Breast epithelium (tissue), 4 donors: ENCODE results near the gene IL36B. TPM values are rescaled to one million over a fixed set of nuclear protein-coding genes. Genes with fewer than 3 reads are reported as not detected.
"Not testable (repeated sequence)": the region's sequence is repeated elsewhere in the genome, so short reads cannot be mapped to it uniquely, and the experiment has no call there.

Source experiments
- DNase-seq, 2 donors: peaks; one replicate each; pipeline ENCODE4 v3.0.0-alpha.2; 2019; ENCODE audit warnings: low spot score in 2 of 2
- H3K27ac ChIP-seq, 2 donors: fragments of 200-600 bp; sonication (generic) in 1 of 2; one replicate each; pipeline ENCODE4 v1.5.1; 2016 to 2019; ENCODE audit warnings: mild to moderate bottlenecking in 1 of 2
- H3K27me3 ChIP-seq, 2 donors: fragments of 200-600 bp; sonication (generic) in 1 of 2; one replicate each; pipeline versions ENCODE4 v1.5.1 to v1.6.0; 2017 to 2019; ENCODE audit warnings: control low read depth in 1 of 2, mild to moderate bottlenecking in 1 of 2
- H3K36me3 ChIP-seq: fragments of 200-600 bp; one replicate; pipeline ENCODE4 v1.5.1; 2019
- H3K4me1 ChIP-seq, 2 donors: fragments of 200-600 bp; sonication (generic); one replicate each; pipeline ENCODE4 v1.5.1; 2016 to 2019; ENCODE audit warnings: control low read depth in 1 of 2
- H3K4me3 ChIP-seq, 3 donors: fragments of 200-600 bp; sonication (generic); 1 replicate in 2 of 3; 2 replicates in 1 of 3; pipeline ENCODE4 v1.5.1; 2016 to 2019; ENCODE audit warnings: mild to moderate bottlenecking in 3 of 3, moderate library complexity in 2 of 3
- H3K9me3 ChIP-seq, 2 donors: fragments of 200-600 bp; sonication (generic) in 1 of 2; one replicate each; pipeline ENCODE4 v1.5.1; 2016 to 2019; ENCODE audit warnings: control low read depth in 1 of 2
- POLR2A ChIP-seq: fragments of 450-650 bp; IDR thresholded peaks from one replicate; pipeline ENCODE4 v1.6.1; 2016; ENCODE audit warnings: antibody characterized with exemption, mild to moderate bottlenecking, moderate library complexity
- POLR2AphosphoS5 ChIP-seq, 3 donors: sonication (generic); formaldehyde crosslinking; IDR thresholded peaks; one replicate each; pipeline ENCODE4 v1.6.1; 2017; ENCODE audit warnings: antibody characterized with exemption in 3 of 3
- intact Hi-C: fragments of 100-400 bp; cut with DNase I; formaldehyde crosslinking; loops from one replicate; pipeline ENCODE4 v1.15.1; 2023; ENCODE audit warnings: low total_unique reads
- total RNA-seq, 3 donors: library from RNA; depleted of rRNA; stranded (reverse); fragments of >200 nt; gene quantifications; one replicate each; pipeline ENCODE4 v1.1.0, GENCODE V29; 2016
- TF ChIP-seq, protein P1 (sequence below), 3 donors: fragments of 450-650 bp; IDR thresholded peaks; one replicate each; pipeline ENCODE4 v1.5.1; 2016 to 2017; ENCODE audit warnings: antibody characterized with exemption in 3 of 3, mild to moderate bottlenecking in 3 of 3, moderate library complexity in 3 of 3

The IL36B gene
- not detected for total RNA-seq

DNA sequence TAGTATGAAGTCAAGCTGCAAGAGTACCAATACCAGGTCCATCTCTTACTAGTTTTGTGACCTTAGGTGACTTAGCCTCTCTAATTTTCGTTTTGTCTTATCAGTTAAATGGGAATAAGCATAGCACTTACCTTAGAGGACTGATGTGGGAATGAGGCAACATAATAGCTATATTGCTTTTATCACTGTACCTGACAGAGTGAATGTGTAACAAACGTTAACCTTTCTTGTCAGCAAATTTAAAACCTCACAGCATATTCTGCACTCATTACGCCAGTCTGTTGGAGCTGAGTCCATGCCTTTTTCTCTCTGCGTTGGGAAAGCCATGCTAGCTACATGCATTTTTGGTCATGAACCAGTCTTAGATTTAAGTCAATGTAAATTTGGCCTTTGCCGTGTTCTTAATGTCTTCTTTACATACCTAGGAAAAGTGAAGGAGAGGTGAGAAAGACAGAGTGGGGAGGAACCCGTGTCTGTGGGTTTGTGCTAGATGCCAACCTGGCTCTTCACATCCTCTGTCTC lies at the start of gene IL36B:
Gene IL36B (minus strand): TSS at position 472 of the 522 bp plus-strand sequence.
- Histone ChIP-seq H3K36me3 (no peaks in the 10 kb centered on the region), H3K4me3 (no peak within 1 kb of the TSS), H3K4me1 (no peaks in the 10 kb centered on the region), H3K27ac (no peak within 1 kb of the TSS), H3K9me3 (peaks cover 8 to 24% of the 10 kb centered on the region in 2 donors), H3K27me3 (no peaks in the 10 kb centered on the region)
- TF ChIP-seq POLR2A (no peak), POLR2AphosphoS5 (IDR thresholded peaks at IDR 0.05) (no peak)
- TF ChIP-seq, protein P1, sequence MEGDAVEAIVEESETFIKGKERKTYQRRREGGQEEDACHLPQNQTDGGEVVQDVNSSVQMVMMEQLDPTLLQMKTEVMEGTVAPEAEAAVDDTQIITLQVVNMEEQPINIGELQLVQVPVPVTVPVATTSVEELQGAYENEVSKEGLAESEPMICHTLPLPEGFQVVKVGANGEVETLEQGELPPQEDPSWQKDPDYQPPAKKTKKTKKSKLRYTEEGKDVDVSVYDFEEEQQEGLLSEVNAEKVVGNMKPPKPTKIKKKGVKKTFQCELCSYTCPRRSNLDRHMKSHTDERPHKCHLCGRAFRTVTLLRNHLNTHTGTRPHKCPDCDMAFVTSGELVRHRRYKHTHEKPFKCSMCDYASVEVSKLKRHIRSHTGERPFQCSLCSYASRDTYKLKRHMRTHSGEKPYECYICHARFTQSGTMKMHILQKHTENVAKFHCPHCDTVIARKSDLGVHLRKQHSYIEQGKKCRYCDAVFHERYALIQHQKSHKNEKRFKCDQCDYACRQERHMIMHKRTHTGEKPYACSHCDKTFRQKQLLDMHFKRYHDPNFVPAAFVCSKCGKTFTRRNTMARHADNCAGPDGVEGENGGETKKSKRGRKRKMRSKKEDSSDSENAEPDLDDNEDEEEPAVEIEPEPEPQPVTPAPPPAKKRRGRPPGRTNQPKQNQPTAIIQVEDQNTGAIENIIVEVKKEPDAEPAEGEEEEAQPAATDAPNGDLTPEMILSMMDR (IDR thresholded peaks at IDR 0.05) = no peak
- intact Hi-C loops = no loop called here
- no peak for DNase-seq

DNA sequence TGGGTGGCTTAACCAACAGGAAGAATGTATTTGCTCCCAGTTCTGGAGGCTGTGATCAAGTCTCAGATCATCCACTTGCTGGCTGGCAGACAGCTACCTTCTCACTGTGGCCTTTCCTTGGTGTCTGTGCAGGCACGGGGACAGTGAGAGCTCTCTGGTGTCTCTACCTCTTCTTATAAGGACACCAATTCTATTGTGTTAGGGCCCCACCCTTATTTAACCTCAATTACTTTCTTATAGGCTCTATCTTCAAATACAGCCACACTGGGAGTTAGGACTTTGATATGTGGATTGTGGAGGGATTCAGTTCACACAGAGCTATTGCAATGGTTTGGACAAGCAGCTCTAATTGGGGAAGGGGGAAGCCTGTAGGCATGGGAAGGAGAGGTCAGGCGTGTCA lies 49.5 kb upstream of the IL36B start:
- H3K9me3 ChIP-seq = peaks cover 0 to 4% of the 10 kb centered on the region in 2 donors
- H3K4me1 ChIP-seq = no peaks in the 10 kb centered on the region
- intact Hi-C loops = no loop called here
- DNase-seq = no peak
- H3K27ac ChIP-seq = no peak overlapping the region
- no peak overlapping the region for H3K4me3 ChIP-seq
- TF ChIP-seq POLR2A (no peak), POLR2AphosphoS5 (IDR thresholded peaks at IDR 0.05) (no peak)
- TF ChIP-seq, protein P1 (IDR thresholded peaks at IDR 0.05) = no peak
- no peaks in the 10 kb centered on the region for H3K27me3 ChIP-seq
- H3K36me3 ChIP-seq = no peaks in the 10 kb centered on the region

DNA sequence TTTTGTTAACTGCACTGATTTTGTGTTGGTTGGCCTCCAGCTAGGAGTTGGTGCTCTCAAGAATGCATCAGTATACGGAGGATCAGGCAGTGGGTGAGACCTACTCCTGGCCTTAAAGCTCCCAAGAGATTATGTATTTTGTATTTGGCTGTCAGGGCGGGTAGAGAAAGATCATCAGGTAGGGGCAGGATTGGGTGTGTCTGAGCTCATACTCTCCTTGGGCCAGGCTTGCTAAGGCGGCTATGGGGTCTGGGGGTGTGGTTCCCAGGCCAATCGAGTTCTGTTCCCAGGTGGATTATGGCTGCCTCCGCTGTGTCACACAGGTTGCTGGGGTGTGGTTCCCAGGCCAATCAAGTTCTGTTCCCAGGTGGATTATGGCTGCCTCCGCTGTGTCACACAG lies 45.9 kb upstream of the IL36B start:
- no peak overlapping the region for H3K27ac ChIP-seq
- no peaks in the 10 kb centered on the region for H3K27me3 ChIP-seq
- no peak for TF ChIP-seq POLR2AphosphoS5 (IDR thresholded peaks at IDR 0.05)
- intact Hi-C loops = no loop called here
- H3K4me1 ChIP-seq = no peaks in the 10 kb centered on the region
- H3K4me3 ChIP-seq = no peak overlapping the region
- no peak for DNase-seq
- no peaks in the 10 kb centered on the region for H3K36me3 ChIP-seq
- H3K9me3 ChIP-seq = peaks cover 0 to 4% of the 10 kb centered on the region in 2 donors

DNA sequence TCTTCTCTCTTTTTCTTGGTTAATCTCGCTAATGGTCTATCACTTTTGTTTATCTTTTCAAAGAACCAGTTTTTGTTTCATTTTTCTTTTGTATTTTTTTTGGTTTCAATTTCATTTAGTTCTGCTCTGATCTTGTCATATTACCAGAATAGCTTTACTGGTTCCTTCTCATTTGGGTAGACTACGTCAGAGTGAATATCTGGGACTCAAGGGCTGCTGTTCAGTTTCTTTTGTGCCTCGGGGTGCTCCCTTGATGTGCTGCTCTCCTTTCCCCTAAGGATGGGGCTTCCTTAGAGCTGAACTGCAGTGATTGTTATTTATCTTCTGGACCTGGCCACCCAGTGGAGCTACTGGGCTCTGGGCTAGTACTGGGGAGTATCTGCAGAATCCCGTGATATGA lies 45.4 kb upstream of the IL36B start:
- TF ChIP-seq POLR2AphosphoS5 (IDR thresholded peaks at IDR 0.05) (no peak), POLR2A (no peak)
- TF ChIP-seq, protein P1 (IDR thresholded peaks at IDR 0.05) = no peak
- Histone ChIP-seq H3K4me3 (no peak overlapping the region), H3K27ac (no peak overlapping the region), H3K36me3 (no peaks in the 10 kb centered on the region), H3K9me3 (peaks cover 0 to 4% of the 10 kb centered on the region in 2 donors), H3K4me1 (no peaks in the 10 kb centered on the region), H3K27me3 (no peaks in the 10 kb centered on the region)
- intact Hi-C loops = no loop called here
- DNase-seq = no peak

DNA sequence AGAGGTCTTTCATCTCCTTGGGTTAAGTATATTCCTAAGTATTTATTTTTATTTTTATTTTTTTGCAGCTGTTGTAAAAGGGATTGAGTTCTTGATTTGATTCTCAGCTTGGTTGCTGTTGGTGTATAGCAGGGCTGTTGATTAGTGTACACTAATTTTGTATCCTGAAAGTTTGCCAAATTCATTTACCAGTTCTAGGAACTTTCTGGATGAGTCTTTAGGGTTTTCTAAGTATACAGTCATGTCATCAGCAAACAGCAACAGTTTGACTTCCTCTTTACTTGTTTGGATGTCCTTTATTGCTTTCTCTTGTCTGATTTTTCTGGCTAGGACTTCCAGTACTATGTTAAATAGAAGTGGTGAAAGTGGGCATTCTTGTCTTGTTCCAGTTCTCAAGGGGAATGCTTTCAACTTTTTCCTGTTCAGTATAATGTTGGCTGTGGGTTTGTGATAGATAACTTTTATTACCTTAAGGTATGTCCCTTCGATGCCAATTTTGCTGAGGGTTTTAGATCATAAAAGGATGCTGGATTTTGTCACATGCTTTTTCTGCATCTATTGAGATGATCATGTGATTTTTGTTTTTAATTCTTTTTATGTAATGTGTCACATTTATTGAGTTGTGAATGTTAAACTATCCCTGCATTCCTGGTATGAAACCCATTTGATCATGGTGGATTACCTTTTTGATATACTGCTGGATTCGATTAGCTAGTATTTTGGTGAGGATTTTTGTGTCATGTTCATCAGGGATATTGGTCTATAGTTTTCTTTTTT lies 44.4 kb upstream of the IL36B start:
- H3K9me3 ChIP-seq, H3K4me3 ChIP-seq, H3K36me3 ChIP-seq, H3K27me3 ChIP-seq, intact Hi-C loops, H3K27ac ChIP-seq, H3K4me1 ChIP-seq, DNase-seq: not testable (repeated sequence)

DNA sequence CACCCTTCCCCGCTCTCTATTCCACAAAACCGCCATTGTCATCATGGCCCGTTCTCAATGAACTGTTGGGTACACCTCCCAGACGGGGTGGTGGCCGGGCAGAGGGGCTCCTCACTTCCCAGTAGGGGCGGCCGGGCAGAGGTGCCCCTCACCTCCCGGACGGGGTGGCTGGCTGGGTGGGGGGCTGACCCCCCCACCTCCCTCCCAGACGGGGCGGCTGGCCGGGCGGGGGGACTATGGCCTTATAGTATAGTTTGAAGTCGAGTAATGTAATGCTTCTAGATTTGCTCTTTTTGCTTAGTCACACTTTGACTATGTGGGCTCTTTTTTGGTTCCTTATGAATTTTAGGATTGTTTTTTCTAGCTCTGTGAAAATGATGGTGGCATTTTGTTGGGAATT lies 43.6 kb upstream of the IL36B start:
- H3K9me3 ChIP-seq, H3K27ac ChIP-seq, intact Hi-C loops, H3K36me3 ChIP-seq, H3K4me1 ChIP-seq, H3K4me3 ChIP-seq, DNase-seq, H3K27me3 ChIP-seq: not testable (repeated sequence)
